ENCODE data around the gene CNBP. TPM values are rescaled to one million over a fixed set of nuclear protein-coding genes. Genes with fewer than 3 reads are reported as not detected.
A peak's percentile ranks its signal among the peaks of the same experiment; 100 is the strongest.
"Not testable (repeated sequence)": the region's sequence is repeated elsewhere in the genome, so short reads cannot be mapped to it uniquely, and the experiment has no call there.

CNBP gene
- 422 and 430 TPM in 2 replicates for total RNA-seq

DNA sequence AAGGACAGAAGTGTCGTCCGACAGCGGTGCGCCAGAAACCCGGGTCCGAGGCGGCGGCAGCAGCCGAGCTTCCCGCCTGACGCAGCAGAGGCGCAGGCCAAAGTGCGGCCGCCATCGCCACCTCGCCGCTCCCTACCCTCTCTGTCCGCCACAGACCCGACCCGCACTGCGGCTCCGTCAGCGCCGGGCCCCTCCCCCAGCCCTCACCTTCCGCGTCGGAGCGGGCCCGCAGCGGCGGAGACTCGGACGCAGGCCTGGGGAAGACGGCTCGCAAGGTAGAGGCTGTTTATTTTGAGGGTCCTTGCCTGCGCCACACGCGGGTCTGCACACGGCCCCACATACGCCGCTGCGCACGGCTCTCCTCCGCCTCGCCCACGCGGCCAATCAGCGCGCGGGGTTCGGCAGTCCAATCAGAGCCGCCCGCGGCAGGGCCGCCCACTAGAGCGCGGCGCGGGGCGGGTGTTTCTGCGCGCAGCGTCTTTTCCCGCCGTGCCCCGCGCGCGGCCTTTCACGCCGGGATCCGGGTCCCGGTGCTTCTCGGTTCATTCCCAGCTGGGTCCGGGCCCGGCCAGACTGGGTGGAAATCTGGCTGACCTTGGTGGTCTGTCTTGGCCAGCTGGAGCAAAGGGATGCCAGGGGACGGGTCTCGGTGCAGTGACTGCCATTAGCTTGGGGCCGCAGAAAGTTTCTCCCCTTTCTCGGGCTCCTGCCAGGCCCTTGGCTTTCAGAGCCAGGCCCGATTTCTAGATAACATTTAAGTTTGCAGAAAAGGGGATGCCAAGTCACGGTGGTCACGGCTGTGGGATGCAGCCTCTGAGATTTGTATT lies at the start of gene CNBP:
TSS of gene CNBP (minus strand) at position 328 of the 827 bp plus-strand sequence. CDS start 12,139 bp downstream, outside the sequence.
- peaks cover 33% of the 10 kb centered on the region for H3K4me1 Mint-ChIP-seq
- peak within 1 kb of the TSS; percentile 96 for H3K4me3 Mint-ChIP-seq

GRCh38 chr3:129231331-129232119 lies 47.8 kb upstream of the CNBP start:
- Mint-ChIP-seq H3K4me3 (peak overlapping the region; percentile 41), H3K9me3 (no peaks in the 10 kb centered on the region), H3K27me3 (no peaks in the 10 kb centered on the region), H3K4me1 (peaks cover 66% of the 10 kb centered on the region), H3K27ac (peak overlapping the region; percentile 87), H3K36me3 (ENCODE audit: low read depth) (peaks cover 1% of the 10 kb centered on the region)
- peak; percentile 66 for DNase-seq
- intact Hi-C loops (cut with micrococcal nuclease), result loop anchor here (2.0 kb wide), 1 partner anchor 13 kb away; no protein-coding TSS in a partner anchor

More for the DNA sequence above, at the start of gene CNBP:
- intact Hi-C loops (cut with micrococcal nuclease), result loop anchor here (1.0 to 10.0 kb wide), 8 partner anchors 22 to 306 kb away; partner anchors contain the start of genes ACAD9, COPG1, HMCES and ISY1
- peak; percentile 98 for DNase-seq
- H3K36me3 Mint-ChIP-seq (ENCODE audit: low read depth), result peaks cover 41% of the 10 kb centered on the region
- H3K27ac Mint-ChIP-seq, result peak within 1 kb of the TSS; percentile 99
- no peaks in the 10 kb centered on the region for H3K27me3 Mint-ChIP-seq
- H3K9me3 Mint-ChIP-seq, result no peaks in the 10 kb centered on the region

DNA sequence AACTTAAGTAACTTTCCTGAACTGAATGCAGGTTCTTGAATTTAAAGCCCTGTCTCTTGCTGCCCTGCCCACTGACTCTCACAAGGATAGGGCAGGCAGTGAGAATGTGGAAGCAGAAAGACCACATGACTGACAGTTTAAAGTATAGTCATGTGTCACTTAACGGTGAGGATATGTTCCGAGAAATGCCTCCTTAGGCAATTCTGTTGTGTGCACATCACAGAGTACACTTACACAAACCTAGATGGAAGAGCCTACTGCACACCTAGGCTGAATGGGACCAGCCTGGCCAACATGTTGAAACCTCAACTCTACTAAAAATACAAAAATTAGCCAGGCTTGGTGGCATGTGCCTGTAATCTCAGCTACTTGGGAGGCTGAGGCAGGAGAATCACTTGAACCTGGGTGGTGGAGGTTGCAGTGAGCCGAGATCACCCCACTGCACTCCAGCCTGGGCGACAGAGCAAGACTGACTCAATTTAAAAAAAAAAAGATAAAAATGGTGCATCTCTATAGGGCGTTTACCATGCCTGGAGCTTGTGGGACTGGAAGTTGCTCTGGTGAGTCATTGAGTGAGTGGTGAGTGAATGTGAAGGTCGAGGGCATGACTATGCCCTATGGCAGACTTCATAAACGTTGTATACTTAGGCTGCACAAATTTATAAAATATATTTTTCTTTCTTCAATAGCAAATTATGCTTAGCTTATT lies 46.8 kb upstream of the CNBP start:
- peaks cover 67% of the 10 kb centered on the region for H3K4me1 Mint-ChIP-seq
- H3K9me3 Mint-ChIP-seq, result no peaks in the 10 kb centered on the region
- peak overlapping the region; percentile 59 for H3K4me3 Mint-ChIP-seq
- peak; percentile 81 for DNase-seq
- no peaks in the 10 kb centered on the region for H3K27me3 Mint-ChIP-seq
- H3K36me3 Mint-ChIP-seq (ENCODE audit: low read depth), result peaks cover 1% of the 10 kb centered on the region
- H3K27ac Mint-ChIP-seq, result peak overlapping the region; percentile 88
- intact Hi-C loops (cut with micrococcal nuclease), result loop anchor here (1.0 to 2.0 kb wide), 4 partner anchors 9 to 436 kb away; partner anchors contain the start of gene CNBP

GRCh38 chr3:129228891-129229585 lies 45.3 kb upstream of the CNBP start:
- intact Hi-C loops (cut with micrococcal nuclease), result no loop called here
- Mint-ChIP-seq H3K36me3 (ENCODE audit: low read depth) (peaks cover 1% of the 10 kb centered on the region), H3K9me3 (no peaks in the 10 kb centered on the region), H3K4me3 (no peak overlapping the region), H3K4me1 (peaks cover 64% of the 10 kb centered on the region), H3K27ac (peak overlapping the region; percentile 88), H3K27me3 (no peaks in the 10 kb centered on the region)
- peak; percentile 58 for DNase-seq

DNA sequence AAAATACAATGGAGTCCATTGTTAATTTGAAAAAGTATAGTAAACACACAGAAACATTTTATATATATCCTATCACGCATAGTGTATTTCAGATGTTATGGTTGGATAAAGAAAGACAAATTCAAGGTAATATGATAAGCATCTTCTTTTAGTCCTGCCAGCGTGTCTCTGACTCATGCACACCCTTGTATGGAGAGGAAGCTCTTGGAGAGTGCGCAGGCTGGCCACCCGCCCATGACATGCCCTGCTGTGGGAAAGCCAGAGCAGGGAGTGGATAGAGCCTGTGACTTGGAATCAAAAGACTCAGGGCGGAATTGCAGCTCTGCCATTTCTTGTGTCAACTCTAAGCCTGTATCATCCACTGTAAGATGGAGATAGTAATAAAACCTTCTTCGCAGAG lies 42.7 kb upstream of the CNBP start:
- H3K27me3 Mint-ChIP-seq, result no peaks in the 10 kb centered on the region
- peak; percentile 68 for DNase-seq
- peak overlapping the region; percentile 69 for H3K27ac Mint-ChIP-seq
- H3K4me3 Mint-ChIP-seq, result peak overlapping the region; percentile 37
- H3K4me1 Mint-ChIP-seq, result peaks cover 48% of the 10 kb centered on the region
- intact Hi-C loops (cut with micrococcal nuclease), result no loop called here
- peaks cover 1% of the 10 kb centered on the region for H3K36me3 Mint-ChIP-seq (ENCODE audit: low read depth)
- no peaks in the 10 kb centered on the region for H3K9me3 Mint-ChIP-seq

DNA sequence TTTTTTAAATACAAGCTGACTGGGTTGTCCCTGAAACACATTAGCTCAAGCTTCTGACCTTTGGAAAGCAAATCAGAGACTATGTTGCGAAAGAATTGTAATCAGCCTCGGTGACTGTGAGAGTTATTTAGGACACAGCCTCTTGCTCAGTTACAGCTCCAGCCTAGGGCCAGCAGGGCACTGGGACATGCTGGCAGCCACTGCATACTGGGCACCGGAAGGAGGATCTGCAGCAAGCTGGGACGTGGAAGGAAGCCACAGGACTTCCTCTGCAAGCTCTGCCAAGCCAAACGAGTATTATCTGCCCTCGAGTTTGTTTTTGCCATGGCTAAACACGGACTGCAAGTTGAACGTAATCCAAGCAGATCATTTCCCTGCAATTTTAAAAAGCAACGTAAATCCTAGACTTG lies 41.3 kb upstream of the CNBP start:
- Mint-ChIP-seq H3K9me3 (no peaks in the 10 kb centered on the region), H3K4me1 (peaks cover 37% of the 10 kb centered on the region), H3K27ac (peak overlapping the region; percentile 84), H3K4me3 (peak overlapping the region; percentile 69), H3K36me3 (ENCODE audit: low read depth) (peaks cover 1% of the 10 kb centered on the region), H3K27me3 (no peaks in the 10 kb centered on the region)
- peak; percentile 75 for DNase-seq
- intact Hi-C loops (cut with micrococcal nuclease), result no loop called here

DNA sequence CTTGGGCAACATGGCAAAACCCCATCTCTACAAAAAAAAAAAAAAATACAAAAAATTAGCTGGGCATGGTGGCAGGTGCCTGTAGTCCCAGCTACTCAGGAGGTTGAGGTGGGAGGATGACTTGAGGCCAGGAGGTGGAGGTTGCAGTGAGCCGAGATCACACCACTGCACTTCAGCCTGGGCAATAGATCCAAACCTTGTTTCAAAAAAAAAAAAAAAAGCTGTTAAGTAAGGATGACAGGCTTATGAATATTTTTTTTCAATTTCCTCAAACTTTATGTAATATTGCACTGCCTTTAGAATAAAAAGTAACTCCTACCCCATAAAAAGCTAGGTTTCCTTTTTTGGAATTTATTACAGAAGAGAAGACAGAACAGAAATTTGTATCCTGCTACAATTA lies 40.7 kb upstream of the CNBP start:
- DNase-seq; H3K27me3 Mint-ChIP-seq; H3K36me3 Mint-ChIP-seq (ENCODE audit: low read depth); H3K4me3 Mint-ChIP-seq; intact Hi-C loops (cut with micrococcal nuclease); H3K9me3 Mint-ChIP-seq; H3K27ac Mint-ChIP-seq: not testable (repeated sequence)
- peaks cover 31% of the 10 kb centered on the region for H3K4me1 Mint-ChIP-seq

- Mint-ChIP-seq H3K27ac (no peak overlapping the region), H3K9me3 (no peaks in the 10 kb centered on the region), H3K27me3 (peaks cover 6% of the 10 kb centered on the region), H3K4me1 (peaks cover 2% of the 10 kb centered on the region), H3K36me3 (ENCODE audit: low read depth) (no peaks in the 10 kb centered on the region), H3K4me3 (no peak overlapping the region)
- intact Hi-C loops (cut with micrococcal nuclease), result no loop called here
- no peak for DNase-seq
These were observed 35.0 kb upstream of the CNBP start for GRCh38 chr3:129218742-129219141.

DNA sequence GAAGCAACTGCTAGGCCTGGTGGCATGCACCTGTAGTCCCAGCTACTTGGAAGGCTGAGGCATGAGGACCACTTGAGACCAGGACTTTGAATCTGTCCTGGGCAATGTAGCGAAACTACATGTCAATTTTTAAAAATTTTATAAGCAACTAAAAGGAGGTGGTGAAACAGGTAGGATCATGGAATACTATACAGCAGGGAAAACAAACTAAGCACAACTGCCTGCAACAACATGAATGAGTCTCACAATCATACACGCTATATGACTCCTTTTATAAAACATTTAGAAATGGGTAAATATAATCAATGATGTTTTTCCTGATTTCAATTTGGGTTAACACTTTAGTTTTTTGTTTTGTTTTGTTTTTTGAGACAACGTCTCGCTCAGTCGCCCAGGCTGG lies 29.5 kb upstream of the CNBP start:
- no peaks in the 10 kb centered on the region for H3K36me3 Mint-ChIP-seq (ENCODE audit: low read depth)
- intact Hi-C loops (cut with micrococcal nuclease), result no loop called here
- H3K27me3 Mint-ChIP-seq, result peaks cover 6% of the 10 kb centered on the region
- H3K4me1 Mint-ChIP-seq, result peaks cover 2% of the 10 kb centered on the region
- H3K9me3 Mint-ChIP-seq, result no peaks in the 10 kb centered on the region
- H3K27ac Mint-ChIP-seq, result no peak overlapping the region
- DNase-seq, result no peak
- H3K4me3 Mint-ChIP-seq, result no peak overlapping the region

GRCh38 chr3:129211772-129212171 lies 28.1 kb upstream of the CNBP start:
- H3K9me3 Mint-ChIP-seq, result no peaks in the 10 kb centered on the region
- DNase-seq, result no peak
- no peak overlapping the region for H3K4me3 Mint-ChIP-seq
- H3K27me3 Mint-ChIP-seq, result peaks cover 4% of the 10 kb centered on the region
- peaks cover 4% of the 10 kb centered on the region for H3K4me1 Mint-ChIP-seq
- intact Hi-C loops (cut with micrococcal nuclease), result no loop called here
- H3K27ac Mint-ChIP-seq, result no peak overlapping the region
- no peaks in the 10 kb centered on the region for H3K36me3 Mint-ChIP-seq (ENCODE audit: low read depth)

DNA sequence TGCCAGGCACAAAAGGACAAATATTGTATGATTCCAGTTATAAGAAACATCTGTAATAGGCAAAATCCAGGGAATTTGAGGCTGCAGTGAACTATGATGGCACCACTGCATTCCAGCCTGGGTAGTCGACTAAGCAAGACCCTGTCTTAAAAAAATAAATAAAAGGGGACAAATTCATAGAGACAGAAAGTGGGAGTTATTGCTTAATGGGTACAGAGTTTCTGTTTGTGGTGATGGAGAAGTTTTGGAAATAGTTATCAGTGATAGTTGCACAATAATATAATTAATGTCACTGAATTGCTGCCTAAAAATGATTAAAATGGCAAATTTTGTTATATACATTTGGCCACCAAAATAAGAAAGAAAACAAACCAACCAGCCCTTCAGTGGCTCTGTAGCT lies 27.6 kb upstream of the CNBP start:
- intact Hi-C loops (cut with micrococcal nuclease), result no loop called here
- H3K4me3 Mint-ChIP-seq, result no peak overlapping the region
- H3K9me3 Mint-ChIP-seq, result no peaks in the 10 kb centered on the region
- H3K27me3 Mint-ChIP-seq, result peaks cover 4% of the 10 kb centered on the region
- no peaks in the 10 kb centered on the region for H3K36me3 Mint-ChIP-seq (ENCODE audit: low read depth)
- H3K4me1 Mint-ChIP-seq, result peaks cover 4% of the 10 kb centered on the region
- no peak overlapping the region for H3K27ac Mint-ChIP-seq
- no peak for DNase-seq

DNA sequence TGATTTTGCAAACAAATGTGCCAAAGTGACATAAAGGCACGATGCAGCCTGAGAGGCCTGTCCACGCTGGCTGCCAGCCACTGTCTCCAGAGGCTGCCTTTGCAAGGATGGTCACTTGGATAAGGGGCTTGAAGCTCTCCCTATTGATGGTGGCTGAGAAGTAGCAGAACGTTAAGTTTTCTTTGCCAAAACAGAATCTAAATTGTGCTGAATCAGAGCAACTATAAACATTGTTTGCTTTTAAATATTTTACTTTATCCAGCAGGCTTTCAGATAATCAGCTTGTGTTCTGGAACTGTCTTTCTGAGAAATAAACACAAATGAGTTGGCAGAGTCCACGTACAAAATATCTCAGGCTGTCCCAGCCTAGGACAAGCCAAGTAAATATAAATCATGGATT lies 23.8 kb upstream of the CNBP start:
- Mint-ChIP-seq H3K27me3 (peaks cover 4% of the 10 kb centered on the region), H3K4me3 (no peak overlapping the region), H3K36me3 (ENCODE audit: low read depth) (no peaks in the 10 kb centered on the region), H3K27ac (no peak overlapping the region), H3K9me3 (no peaks in the 10 kb centered on the region), H3K4me1 (peaks cover 4% of the 10 kb centered on the region)
- DNase-seq, result no peak
- intact Hi-C loops (cut with micrococcal nuclease), result no loop called here
